ENCODE measurements around the gene CEP55. TPM values are rescaled to one million over a fixed set of nuclear protein-coding genes. Genes with fewer than 3 reads are reported as not detected.
A peak's percentile ranks its signal among the peaks of the same experiment; 100 is the strongest.
"Not testable (repeated sequence)": the region's sequence is repeated elsewhere in the genome, so short reads cannot be mapped to it uniquely, and the experiment has no call there.

CEP55 gene
- 25.6 TPM for polyA plus RNA-seq (2013, experiment 1 of 2; ENCODE audit: insufficient read length)
- polyA plus RNA-seq (2013, experiment 2 of 2; ENCODE audit: insufficient read length) = 25.6 TPM

- DNase-seq = peak; percentile 92
Measured at GRCh38 chr10:93496322-93497041, at the start of gene CEP55. TSS of gene CEP55 (plus strand) at chr10:93496612. CDS start at chr10:93500052, 3,440 bp downstream.

GRCh38 chr10:93447019-93447418 is 49.4 kb upstream of the CEP55 start:
- no peak for DNase-seq

- DNase-seq = no peak
Measured at GRCh38 chr10:93447970-93448369, 48.4 kb upstream of the CEP55 start.

- no peak for DNase-seq
Measured at GRCh38 chr10:93451244-93451947, 45.0 kb upstream of the CEP55 start.

GRCh38 chr10:93452143-93452542 is 44.3 kb upstream of the CEP55 start:
- no peak for DNase-seq

GRCh38 chr10:93454146-93454545 is 42.3 kb upstream of the CEP55 start:
- no peak for DNase-seq

- no peak for DNase-seq
Measured at GRCh38 chr10:93454736-93455135, 41.7 kb upstream of the CEP55 start.

GRCh38 chr10:93456480-93456879 is 39.9 kb upstream of the CEP55 start:
- peak; percentile 79 for DNase-seq

- DNase-seq = no peak
Measured at GRCh38 chr10:93457511-93457910, 38.9 kb upstream of the CEP55 start.

GRCh38 chr10:93458821-93459257 is 37.6 kb upstream of the CEP55 start:
- peak; percentile 100 for DNase-seq

GRCh38 chr10:93459466-93459865 is 36.9 kb upstream of the CEP55 start:
- DNase-seq = no peak

GRCh38 chr10:93461109-93461806 is 35.2 kb upstream of the CEP55 start:
- DNase-seq = peak; percentile 58

- DNase-seq = peak; percentile 48
Measured at GRCh38 chr10:93461807-93462178, 34.6 kb upstream of the CEP55 start.

GRCh38 chr10:93462371-93462770 is 34.0 kb upstream of the CEP55 start:
- no peak for DNase-seq

GRCh38 chr10:93462881-93463280 is 33.5 kb upstream of the CEP55 start:
- peak; percentile 75 for DNase-seq

GRCh38 chr10:93463723-93464476 is 32.5 kb upstream of the CEP55 start:
- peak; percentile 84 for DNase-seq

GRCh38 chr10:93464776-93465388 is 31.5 kb upstream of the CEP55 start:
- DNase-seq = no peak

GRCh38 chr10:93465806-93466675 is 30.4 kb upstream of the CEP55 start:
- peak; percentile 88 for DNase-seq

GRCh38 chr10:93467635-93468034 is 28.8 kb upstream of the CEP55 start:
- not testable (repeated sequence) for DNase-seq

- peak; percentile 96 for DNase-seq
Measured at GRCh38 chr10:93468461-93469213, 27.8 kb upstream of the CEP55 start.
